Measurements from ENCODE around the gene LIMCH1.

GRCh38 chr4:41579526-41579925, 41.6 kb downstream of the LIMCH1 start:
- TF ChIP-seq CTCF (IDR thresholded peaks at IDR 0.05; ENCODE audit: low read depth, low read length, poor library complexity, severe bottlenecking), result no peak
- no peak for TF ChIP-seq EZH2phosphoT487 (IDR thresholded peaks at IDR 0.05; ENCODE audit: borderline replicate concordance, low read length)

Measured in DOHH2 (cell line).